Measurements from ENCODE around the gene STARD3.

Gene STARD3

GRCh38 chr17:39652587-39653315 is 15.8 kb downstream of the STARD3 start:
- H3K9me2 ChIP-seq (ENCODE audit: low read depth, low read length) = no peaks in the 10 kb centered on the region
- H4K20me1 ChIP-seq (ENCODE audit: insufficient read depth, low read length) = no peaks in the 10 kb centered on the region
- H3K27me3 ChIP-seq (ENCODE audit: insufficient read depth, low read length) = no peaks in the 10 kb centered on the region
- peaks cover 13% of the 10 kb centered on the region for H3K4me1 ChIP-seq (ENCODE audit: insufficient read depth, low read length, severe bottlenecking)
- H3K79me2 ChIP-seq (ENCODE audit: insufficient read depth, low read length) = no peaks in the 10 kb centered on the region
- no peak overlapping the region for H3K9ac ChIP-seq (ENCODE audit: low read length)
- no peak overlapping the region for H3K27ac ChIP-seq (ENCODE audit: low read depth, low read length, poor library complexity, severe bottlenecking)
- no peaks in the 10 kb centered on the region for H3F3A ChIP-seq (ENCODE audit: insufficient read depth, low read length)
- peaks cover 5% of the 10 kb centered on the region; the same call in 1 of the 2 replicates for H3K36me3 ChIP-seq (ENCODE audit: insufficient read depth, low read length)
- H3K4me3 ChIP-seq (ENCODE audit: low read depth, low read length, poor library complexity, severe bottlenecking) = no peak overlapping the region
- TF ChIP-seq CTCF (IDR thresholded peaks at IDR 0.05; ENCODE audit: low read length) (no peak), EZH2 (IDR thresholded peaks at IDR 0.05; ENCODE audit: borderline replicate concordance, low read length) (no peak)
- H3K9me3 ChIP-seq (ENCODE audit: low read length) = no peaks in the 10 kb centered on the region
- H2AFZ ChIP-seq (ENCODE audit: low read length) = no peak overlapping the region
- H3K4me2 ChIP-seq (ENCODE audit: low read length) = no peak overlapping the region

- Histone ChIP-seq H3K79me2 (ENCODE audit: insufficient read depth, low read length) (no peaks in the 10 kb centered on the region), H2AFZ (ENCODE audit: low read length) (no peak overlapping the region)
These were observed 16.3 kb downstream of the STARD3 start for GRCh38 chr17:39653316-39653661.

GRCh38 chr17:39653662-39654331 is 16.9 kb downstream of the STARD3 start:
- H3F3A ChIP-seq (ENCODE audit: insufficient read depth, low read length) = no peaks in the 10 kb centered on the region
- no peaks in the 10 kb centered on the region for H3K79me2 ChIP-seq (ENCODE audit: insufficient read depth, low read length)
- no peaks in the 10 kb centered on the region for H4K20me1 ChIP-seq (ENCODE audit: insufficient read depth, low read length)
- TF ChIP-seq EZH2 (IDR thresholded peaks at IDR 0.05; ENCODE audit: borderline replicate concordance, low read length) = no peak
- peak; percentile 94 for TF ChIP-seq CTCF (IDR thresholded peaks at IDR 0.05; ENCODE audit: low read length)
- H3K27me3 ChIP-seq (ENCODE audit: insufficient read depth, low read length) = no peaks in the 10 kb centered on the region
- H3K36me3 ChIP-seq (ENCODE audit: insufficient read depth, low read length) = peaks cover 5% of the 10 kb centered on the region; the same call in 1 of the 2 replicates
- no peak overlapping the region for H3K4me2 ChIP-seq (ENCODE audit: low read length)
- no peak overlapping the region for H2AFZ ChIP-seq (ENCODE audit: low read length)
- H3K4me3 ChIP-seq (ENCODE audit: low read depth, low read length, poor library complexity, severe bottlenecking) = no peak overlapping the region
- no peak overlapping the region for H3K9ac ChIP-seq (ENCODE audit: low read length)
- H3K4me1 ChIP-seq (ENCODE audit: insufficient read depth, low read length, severe bottlenecking) = peaks cover 13% of the 10 kb centered on the region
- no peak overlapping the region for H3K27ac ChIP-seq (ENCODE audit: low read depth, low read length, poor library complexity, severe bottlenecking)
- H3K9me2 ChIP-seq (ENCODE audit: low read depth, low read length) = no peaks in the 10 kb centered on the region
- H3K9me3 ChIP-seq (ENCODE audit: low read length) = no peaks in the 10 kb centered on the region

More at GRCh38 chr17:39653316-39653661, 16.3 kb downstream of the STARD3 start:
- Histone ChIP-seq H3K27ac (ENCODE audit: low read depth, low read length, poor library complexity, severe bottlenecking) (no peak overlapping the region), H3K36me3 (ENCODE audit: insufficient read depth, low read length) (peaks cover 5% of the 10 kb centered on the region; the same call in 1 of the 2 replicates), H3K9me3 (ENCODE audit: low read length) (no peaks in the 10 kb centered on the region), H4K20me1 (ENCODE audit: insufficient read depth, low read length) (no peaks in the 10 kb centered on the region), H3K9ac (ENCODE audit: low read length) (no peak overlapping the region), H3K27me3 (ENCODE audit: insufficient read depth, low read length) (no peaks in the 10 kb centered on the region), H3K9me2 (ENCODE audit: low read depth, low read length) (no peaks in the 10 kb centered on the region), H3K4me3 (ENCODE audit: low read depth, low read length, poor library complexity, severe bottlenecking) (no peak overlapping the region), H3K4me1 (ENCODE audit: insufficient read depth, low read length, severe bottlenecking) (peaks cover 13% of the 10 kb centered on the region), H3F3A (ENCODE audit: insufficient read depth, low read length) (no peaks in the 10 kb centered on the region), H3K4me2 (ENCODE audit: low read length) (no peak overlapping the region)
- TF ChIP-seq EZH2 (IDR thresholded peaks at IDR 0.05; ENCODE audit: borderline replicate concordance, low read length) = no peak
- TF ChIP-seq CTCF (IDR thresholded peaks at IDR 0.05; ENCODE audit: low read length) = no peak
